Measurements from ENCODE around the gene RALY. TPM values are rescaled to one million over a fixed set of nuclear protein-coding genes. Genes with fewer than 3 reads are reported as not detected.

Gene RALY
- total RNA-seq, 1 donor from 2014 or later = 94.6 TPM

Small RNAs within 50 kb of the gene (microRNA-seq; reads per million reads assigned to microRNA genes)
- gene MIR4755 = not detected

Other genes with a start within 250 kb of the RALY start
- 72.8 TPM for gene CHMP4B, start 182.6 kb upstream of the RALY start, total RNA-seq
- 44.8 TPM for gene EIF2S2, start 118.3 kb downstream of the RALY start, total RNA-seq
- 3.0 TPM for gene ASIP, start 247.5 kb downstream of the RALY start, total RNA-seq